Esophagus muscularis mucosa (tissue), 4 donors: ENCODE measurements around the gene ABCC12. TPM values are rescaled to one million over a fixed set of nuclear protein-coding genes. Genes with fewer than 3 reads are reported as not detected.

Source experiments
- DNase-seq: peaks from one replicate; pipeline ENCODE4 v3.0.0-alpha.2; 2017; ENCODE audit errors: extremely low spot score
- H3K27ac ChIP-seq, 4 donors: fragments of 200-600 bp; sonication (generic); replicated peaks in 1 of 4; 1 replicate in 3 of 4; 2 replicates in 1 of 4; pipeline ENCODE4 v1.5.1; 2016 to 2019; ENCODE audit warnings: mild to moderate bottlenecking in 1 of 4
- H3K27me3 ChIP-seq, 4 donors: fragments of 200-600 bp; sonication (generic); one replicate each; pipeline versions ENCODE4 v1.5.1 to v1.6.0; 2016 to 2019
- H3K36me3 ChIP-seq, 4 donors: fragments of 200-600 bp; sonication (generic); one replicate each; pipeline ENCODE4 v1.5.1; 2016 to 2019
- H3K4me1 ChIP-seq, 4 donors: fragments of 200-600 bp; sonication (generic); one replicate each; pipeline ENCODE4 v1.5.1; 2016 to 2019
- H3K4me3 ChIP-seq, 4 donors: fragments of 200-600 bp; sonication (generic); 1 replicate in 2 of 4; 2 replicates in 2 of 4; pipeline ENCODE4 v1.5.1; 2016 to 2019; ENCODE audit warnings: mild to moderate bottlenecking in 4 of 4, moderate library complexity in 1 of 4
- H3K9me3 ChIP-seq, 4 donors: fragments of 200-600 bp; sonication (generic); 1 replicate in 3 of 4; 2 replicates in 1 of 4; pipeline ENCODE4 v1.5.1; 2016 to 2019
- CTCF ChIP-seq, 3 experiments: fragments of 200-600 bp in 2 of 3; fragments of 450-650 bp in 1 of 3; sonication (generic) in 2 of 3; IDR thresholded peaks; one replicate each; pipeline ENCODE4 v1.5.1; 2017 to 2019; ENCODE audit warnings: antibody characterized with exemption in 3 of 3, mild to moderate bottlenecking in 2 of 3, moderate library complexity in 1 of 3
- EP300 ChIP-seq: sonication (generic); formaldehyde crosslinking; IDR thresholded peaks from one replicate; pipeline ENCODE4 v1.6.1; 2017; ENCODE audit warnings: antibody characterized with exemption
- POLR2A ChIP-seq: fragments of 450-650 bp; IDR thresholded peaks from one replicate; pipeline ENCODE4 v1.6.1; 2017; ENCODE audit warnings: antibody characterized with exemption, moderate library complexity, mild to moderate bottlenecking, low read depth
- POLR2AphosphoS5 ChIP-seq, 2 donors: sonication (generic); formaldehyde crosslinking; IDR thresholded peaks; one replicate each; pipeline ENCODE4 v1.6.1; 2017; ENCODE audit warnings: antibody characterized with exemption in 2 of 2
- WGBS: methylation state at CpG from one replicate; pipeline ENCODE4 v1.1.5; 2018; 5-methylcytosine and 5-hydroxymethylcytosine counted together
- intact Hi-C: fragments of 100-400 bp; cut with DNase I; formaldehyde crosslinking; loops from one replicate; pipeline ENCODE4 v1.15.1; 2023
- total RNA-seq, 4 donors: library from RNA; depleted of rRNA; stranded (reverse); fragments of >200 nt; gene quantifications; one replicate each; pipeline versions ENCODE4 v1.1.0 to v1.2.1, GENCODE V29; 2016

ABCC12 gene
- total RNA-seq, 4 donors from 2014 or later, result not detected

- intact Hi-C loops, result loop anchor here (5.0 kb wide), 1 partner anchor 1129 kb away; no protein-coding TSS in a partner anchor
- H3K27ac ChIP-seq, result no peak overlapping the region
- TF ChIP-seq POLR2AphosphoS5 (IDR thresholded peaks at IDR 0.05), result no peak
- no peak for TF ChIP-seq CTCF (IDR thresholded peaks at IDR 0.05)
- TF ChIP-seq POLR2A, result no peak
- TF ChIP-seq EP300, result no peak
- H3K4me1 ChIP-seq, result peaks cover 3 to 9% (median 6%) of the 10 kb centered on the region in 4 donors
- no peaks in the 10 kb centered on the region for H3K36me3 ChIP-seq
- peaks cover 0 to 14% (median 0%) of the 10 kb centered on the region in 4 donors for H3K27me3 ChIP-seq
- H3K4me3 ChIP-seq, result no peak overlapping the region
- WGBS, result 84% methylated on average over 4 of the region's 4 CpGs
- no peaks in the 10 kb centered on the region for H3K9me3 ChIP-seq
- DNase-seq, result no peak
Measured at GRCh38 chr16:48165961-48166578, 10.3 kb upstream of the ABCC12 start.

GRCh38 chr16:48164907-48165715, 9.3 kb upstream of the ABCC12 start:
- Histone ChIP-seq H3K4me3 (no peak overlapping the region), H3K27me3 (peaks cover 0 to 14% (median 0%) of the 10 kb centered on the region in 4 donors), H3K9me3 (no peaks in the 10 kb centered on the region), H3K36me3 (no peaks in the 10 kb centered on the region), H3K27ac (no peak overlapping the region), H3K4me1 (peaks cover 3 to 9% (median 6%) of the 10 kb centered on the region in 4 donors)
- no peak for DNase-seq
- intact Hi-C loops, result loop anchor here (5.0 kb wide), 1 partner anchor 1128 kb away; no protein-coding TSS in a partner anchor
- peak; percentile 72 to 90 (median 77) for TF ChIP-seq CTCF (IDR thresholded peaks at IDR 0.05)
- no peak for TF ChIP-seq POLR2AphosphoS5 (IDR thresholded peaks at IDR 0.05)
- WGBS, result 33% methylated on average over 16 of the region's 16 CpGs

GRCh38 chr16:48162839-48163410, 7.1 kb upstream of the ABCC12 start:
- H3K4me3 ChIP-seq, result no peak overlapping the region
- H3K27me3 ChIP-seq, result peaks cover 0 to 14% (median 0%) of the 10 kb centered on the region in 4 donors
- H3K9me3 ChIP-seq, result no peaks in the 10 kb centered on the region
- peaks cover 3 to 9% (median 6%) of the 10 kb centered on the region in 4 donors for H3K4me1 ChIP-seq
- TF ChIP-seq POLR2A, result no peak
- no peak for TF ChIP-seq EP300
- no peak for TF ChIP-seq POLR2AphosphoS5 (IDR thresholded peaks at IDR 0.05)
- no peak for TF ChIP-seq CTCF (IDR thresholded peaks at IDR 0.05)
- 88% methylated on average over 9 of the region's 9 CpGs for WGBS
- H3K27ac ChIP-seq, result no peak overlapping the region
- no peaks in the 10 kb centered on the region for H3K36me3 ChIP-seq
- intact Hi-C loops, result no loop called here
- DNase-seq, result no peak

- H3K36me3 ChIP-seq, result no peaks in the 10 kb centered on the region
- TF ChIP-seq CTCF (IDR thresholded peaks at IDR 0.05), result no peak
- DNase-seq, result no peak
- no peak overlapping the region for H3K4me3 ChIP-seq
- H3K4me1 ChIP-seq, result peaks cover 3 to 10% (median 6%) of the 10 kb centered on the region in 4 donors
- H3K27me3 ChIP-seq, result peaks cover 0 to 14% (median 0%) of the 10 kb centered on the region in 4 donors
- intact Hi-C loops, result no loop called here
- H3K9me3 ChIP-seq, result no peaks in the 10 kb centered on the region
- H3K27ac ChIP-seq, result no peak overlapping the region
- WGBS, result 79% methylated on average over 4 of the region's 4 CpGs
Measured at GRCh38 chr16:48161906-48162305, 6.1 kb upstream of the ABCC12 start.
